Body of pancreas (tissue), 4 donors: ENCODE data around the gene RPTOR.

Experiments used
- CTCF ChIP-seq, 7 experiments: fragments of 450-650 bp in 4 of 7; fragments of 200-600 bp in 3 of 7; sonication (generic) in 3 of 7; IDR thresholded peaks; one replicate each; pipeline ENCODE4 v1.5.1; 2016 to 2019; ENCODE audit warnings: antibody characterized with exemption in 7 of 7
- POLR2A ChIP-seq, 3 donors: fragments of 450-650 bp; IDR thresholded peaks; one replicate each; pipeline ENCODE4 v1.6.1; 2016; ENCODE audit warnings: antibody characterized with exemption in 3 of 3, mild to moderate bottlenecking in 2 of 3

GRCh38 chr17:80968602-80969029, 424.0 kb downstream of the RPTOR start:
- no peak for TF ChIP-seq CTCF (IDR thresholded peaks at IDR 0.05)
- TF ChIP-seq POLR2A (IDR thresholded peaks at IDR 0.05) = no peak
